Left lung (tissue), 10 donors: Measurements from ENCODE around the gene XYLT2. TPM values are rescaled to one million over a fixed set of nuclear protein-coding genes. Genes with fewer than 3 reads are reported as not detected.
A peak's percentile ranks its signal among the peaks of the same experiment; 100 is the strongest.

Experiments used
- ATAC-seq: fragments of 200-7000 bp; cut with Tn5 transposase; one replicate; pipeline ENCODE4 v1.9.1; 2020; ENCODE audit warnings: moderate library complexity
- DNase-seq, 4 donors: peaks; one replicate each; pipeline ENCODE4 v3.0.0-alpha.2; 2013 to 2020
- H3K27ac ChIP-seq, 2 donors: fragments of 200-600 bp; sonication (generic) in 1 of 2; one replicate each; pipeline versions ENCODE4 v1.5.0 to v1.8.0; 2020 to 2021
- H3K27me3 ChIP-seq, 2 donors: fragments of 200-600 bp; sonication (generic) in 1 of 2; one replicate each; pipeline versions ENCODE4 v1.5.0 to v1.8.0; 2020 to 2021
- H3K36me3 ChIP-seq, 2 donors: fragments of 200-600 bp; sonication (generic) in 1 of 2; one replicate each; pipeline versions ENCODE4 v1.5.0 to v1.8.0; 2020 to 2021
- H3K4me1 ChIP-seq, 2 donors: fragments of 200-600 bp; one replicate each; pipeline ENCODE4 v1.8.0; 2021
- H3K4me3 ChIP-seq, 2 donors: fragments of 200-600 bp; sonication (generic) in 1 of 2; one replicate each; pipeline versions ENCODE4 v1.5.0 to v1.8.0; 2020 to 2021; ENCODE audit warnings: mild to moderate bottlenecking in 1 of 2
- H3K9me3 ChIP-seq, 2 donors: fragments of 200-600 bp; sonication (generic) in 1 of 2; one replicate each; pipeline versions ENCODE4 v1.5.0 to v1.8.0; 2020 to 2021
- intact Hi-C, 2 donors: fragments of 100-400 bp; cut with DNase I; formaldehyde crosslinking; loops; one replicate each; pipeline versions ENCODE4 v1.11.2 to v1.14.2; 2022
- polyA plus RNA-seq, 6 donors: library from polyadenylated mRNA; unstranded; fragments of 120-200 nt; gene quantifications; one replicate each; pipeline ENCODE4 v1.2.1, GENCODE V29; 2013; ENCODE audit not compliant: insufficient read length in 6 of 6
- total RNA-seq, 2 donors: library from RNA; stranded (reverse); fragmentation: NEBNext Ultra II Directional; extraction: Animal tissue kit (Norgen Biotek cat#: 25700); gene quantifications; one replicate each; pipeline ENCODE4 v1.2.1, GENCODE V29; 2021
- TF ChIP-seq, protein P1 (sequence below), 2 donors: fragments of 200-600 bp; sonication (generic) in 1 of 2; IDR thresholded peaks; one replicate each; pipeline versions ENCODE4 v1.5.0 to v1.8.0; 2021; ENCODE audit warnings: antibody characterized with exemption in 2 of 2
- donor health status: DM: no; HTN: yes; CAD: no.
- donor health status: DM: no; HTN: no; CAD: no.

XYLT2 gene
- total and polyA plus RNA-seq, 8 donors, result 18.6 to 25.0 (median 21.4) TPM

DNA sequence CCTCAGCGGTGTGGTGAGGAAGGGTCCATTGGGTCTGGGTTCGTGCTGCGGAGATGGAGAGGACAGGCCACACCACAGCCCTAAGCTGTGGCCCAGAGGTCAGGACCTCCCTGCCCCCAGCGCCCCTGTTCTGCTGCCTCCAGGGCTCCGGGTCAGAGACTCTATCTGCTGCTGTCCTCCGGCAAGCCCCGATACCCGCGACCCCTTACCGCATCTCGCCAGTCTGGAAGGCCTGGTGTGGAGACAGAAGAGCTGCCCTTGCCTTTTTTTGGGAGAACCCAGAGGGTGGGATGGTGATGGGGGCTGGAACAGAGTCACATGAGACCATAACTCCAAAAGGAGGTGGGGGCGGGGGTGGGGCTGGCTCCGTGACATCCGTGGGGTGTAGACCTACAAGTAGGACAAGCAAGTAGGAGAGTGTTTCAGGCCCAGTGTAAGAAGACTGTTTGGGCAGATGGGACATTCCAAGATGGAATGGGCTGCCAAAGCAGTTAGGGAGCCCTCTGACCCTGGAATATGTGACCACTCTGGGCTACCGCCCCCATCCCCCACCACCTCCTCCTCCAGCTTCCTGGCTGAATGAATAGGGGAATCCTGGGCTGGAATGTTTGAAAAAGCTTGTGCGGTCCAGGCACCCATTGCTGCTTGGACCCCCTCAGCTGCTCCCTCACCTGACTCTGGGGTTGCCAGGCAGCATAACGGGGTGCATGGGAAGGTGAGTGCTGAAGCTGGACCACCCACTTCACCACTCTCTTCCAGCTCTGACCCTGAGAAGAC, 1.4 kb downstream of the XYLT2 start:
- Histone ChIP-seq H3K4me1 (peaks cover 15 to 34% of the 10 kb centered on the region in 2 donors), H3K27ac (no peak overlapping the region), H3K9me3 (no peaks in the 10 kb centered on the region), H3K27me3 (no peaks in the 10 kb centered on the region), H3K4me3 (peak overlapping the region; percentile 67), H3K36me3 (no peaks in the 10 kb centered on the region)
- intact Hi-C loops, result no loop called here
- ATAC-seq (no peak), DNase-seq (peak in 1 of 4 donors; percentile 33)
- TF ChIP-seq, protein P1, sequence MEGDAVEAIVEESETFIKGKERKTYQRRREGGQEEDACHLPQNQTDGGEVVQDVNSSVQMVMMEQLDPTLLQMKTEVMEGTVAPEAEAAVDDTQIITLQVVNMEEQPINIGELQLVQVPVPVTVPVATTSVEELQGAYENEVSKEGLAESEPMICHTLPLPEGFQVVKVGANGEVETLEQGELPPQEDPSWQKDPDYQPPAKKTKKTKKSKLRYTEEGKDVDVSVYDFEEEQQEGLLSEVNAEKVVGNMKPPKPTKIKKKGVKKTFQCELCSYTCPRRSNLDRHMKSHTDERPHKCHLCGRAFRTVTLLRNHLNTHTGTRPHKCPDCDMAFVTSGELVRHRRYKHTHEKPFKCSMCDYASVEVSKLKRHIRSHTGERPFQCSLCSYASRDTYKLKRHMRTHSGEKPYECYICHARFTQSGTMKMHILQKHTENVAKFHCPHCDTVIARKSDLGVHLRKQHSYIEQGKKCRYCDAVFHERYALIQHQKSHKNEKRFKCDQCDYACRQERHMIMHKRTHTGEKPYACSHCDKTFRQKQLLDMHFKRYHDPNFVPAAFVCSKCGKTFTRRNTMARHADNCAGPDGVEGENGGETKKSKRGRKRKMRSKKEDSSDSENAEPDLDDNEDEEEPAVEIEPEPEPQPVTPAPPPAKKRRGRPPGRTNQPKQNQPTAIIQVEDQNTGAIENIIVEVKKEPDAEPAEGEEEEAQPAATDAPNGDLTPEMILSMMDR (IDR thresholded peaks at IDR 0.05), result no peak

DNA sequence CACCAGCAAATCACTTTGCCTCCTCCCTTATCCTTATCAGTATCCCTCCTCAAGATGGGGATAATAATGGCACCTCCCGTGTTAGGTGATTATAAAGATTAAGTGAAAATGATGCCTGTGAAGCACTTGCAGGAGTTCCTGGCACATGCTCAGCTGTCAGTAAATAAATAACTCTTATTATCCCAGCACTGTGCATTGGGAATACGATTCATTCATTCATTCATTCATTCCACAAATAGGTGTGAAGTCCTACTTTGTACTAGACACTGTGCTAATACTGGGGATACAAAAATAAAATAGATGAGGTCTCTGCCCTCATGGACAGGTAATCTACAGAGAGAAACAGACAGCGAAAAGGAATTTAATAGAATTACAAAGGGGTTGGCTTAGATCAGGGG, 2.0 kb downstream of the XYLT2 start:
- ATAC-seq, result no peak
- Histone ChIP-seq H3K27ac (no peak overlapping the region), H3K4me1 (peaks cover 15 to 34% of the 10 kb centered on the region in 2 donors)

DNA sequence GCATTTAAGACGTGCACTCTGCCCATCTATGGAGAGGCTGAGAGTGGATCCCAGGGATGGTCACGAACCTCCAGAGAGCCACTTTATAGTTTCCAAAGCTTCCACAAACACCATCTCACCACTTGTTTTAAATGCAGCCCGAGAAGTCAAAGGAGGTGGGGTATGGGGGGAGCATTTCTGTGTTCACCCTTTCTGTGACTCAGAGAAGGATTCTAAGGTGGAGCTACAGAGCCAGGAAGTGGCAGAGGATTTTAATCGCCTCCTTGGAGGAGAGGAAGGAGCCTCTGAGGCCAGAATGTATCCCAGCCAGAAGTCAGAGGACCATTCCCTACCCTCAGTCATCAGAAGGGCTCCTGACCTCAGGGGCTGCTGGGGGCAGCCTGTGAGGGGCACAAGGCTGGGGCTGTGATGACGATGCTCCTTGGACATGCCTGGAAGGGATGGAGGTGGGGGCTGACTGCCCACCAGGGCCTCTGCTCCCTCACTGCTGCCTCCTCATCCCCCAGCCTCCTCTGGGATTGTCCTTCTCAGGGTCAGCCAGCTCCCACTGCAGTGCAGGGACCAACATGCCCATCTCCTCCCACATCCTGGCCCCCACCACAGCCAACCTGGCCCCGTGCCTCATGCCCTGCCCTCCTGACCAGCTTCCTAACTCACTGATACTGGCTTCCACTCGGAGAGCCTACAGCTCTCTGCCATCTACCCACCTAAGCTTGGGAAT, 2.8 kb downstream of the XYLT2 start:
- intact Hi-C loops, result no loop called here
- no peak overlapping the region for H3K4me3 ChIP-seq
- peaks cover 0 to 4% of the 10 kb centered on the region in 2 donors for H3K36me3 ChIP-seq
- H3K27ac ChIP-seq, result no peak overlapping the region
- TF ChIP-seq, protein P1 (IDR thresholded peaks at IDR 0.05), result no peak
- H3K27me3 ChIP-seq, result no peaks in the 10 kb centered on the region
- peak in 1 of 4 donors; percentile 8 for DNase-seq
- ATAC-seq, result no peak
- peaks cover 15 to 34% of the 10 kb centered on the region in 2 donors for H3K4me1 ChIP-seq
- H3K9me3 ChIP-seq, result no peaks in the 10 kb centered on the region

More for the DNA sequence above, 2.0 kb downstream of the XYLT2 start:
- no peaks in the 10 kb centered on the region for H3K36me3 ChIP-seq
- no peaks in the 10 kb centered on the region for H3K27me3 ChIP-seq
- intact Hi-C loops, result no loop called here
- H3K4me3 ChIP-seq, result no peak overlapping the region
- DNase-seq, result no peak
- TF ChIP-seq, protein P1 (IDR thresholded peaks at IDR 0.05), result no peak
- no peaks in the 10 kb centered on the region for H3K9me3 ChIP-seq

DNA sequence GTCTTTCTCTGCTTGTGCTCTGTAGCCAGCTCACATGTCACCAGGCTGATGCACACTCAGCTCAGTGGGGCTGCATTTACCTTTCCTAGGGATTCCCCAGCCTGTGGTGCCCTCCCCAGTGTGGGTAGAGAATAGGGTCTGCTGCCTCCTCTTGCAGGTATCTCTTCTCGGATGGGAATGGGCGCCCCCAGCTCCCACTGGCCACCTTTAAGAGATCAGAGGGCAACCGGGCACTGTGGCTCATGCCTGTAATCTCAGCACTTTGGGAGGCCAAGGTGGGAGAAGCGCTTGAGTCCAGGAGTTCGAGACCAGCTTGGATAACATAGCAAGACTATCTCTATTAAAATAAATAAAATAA, 3.3 kb downstream of the XYLT2 start:
- TF ChIP-seq, protein P1 (IDR thresholded peaks at IDR 0.05), result no peak
- Histone ChIP-seq H3K27me3 (no peaks in the 10 kb centered on the region), H3K4me1 (peaks cover 15 to 34% of the 10 kb centered on the region in 2 donors), H3K36me3 (peaks cover 0 to 9% of the 10 kb centered on the region in 2 donors), H3K27ac (no peak overlapping the region), H3K4me3 (no peak overlapping the region), H3K9me3 (no peaks in the 10 kb centered on the region)
- no peak for ATAC-seq
- intact Hi-C loops, result no loop called here
- DNase-seq, result peak in 1 of 4 donors; percentile 13

DNA sequence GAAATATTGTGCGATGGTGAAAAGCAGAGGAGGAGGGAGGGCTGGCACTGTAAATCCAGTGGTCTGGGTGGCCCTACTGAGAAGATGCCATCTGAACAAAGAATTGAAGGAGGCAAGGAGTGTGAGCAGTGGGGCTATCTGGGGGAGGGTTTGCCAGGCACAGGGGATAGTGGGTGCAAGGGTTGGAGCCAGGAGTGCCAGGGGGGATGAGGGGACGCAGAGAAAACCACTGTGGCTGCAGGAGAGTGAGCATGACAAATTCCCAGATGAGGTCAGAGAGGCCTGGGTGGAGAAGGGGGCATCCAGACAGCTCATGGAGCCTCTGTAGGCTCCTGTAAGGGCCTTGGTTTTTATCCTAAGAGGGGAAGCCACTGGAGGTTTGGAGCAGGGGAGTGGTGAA, 4.8 kb downstream of the XYLT2 start:
- intact Hi-C loops, result no loop called here
- no peak for ATAC-seq
- Histone ChIP-seq H3K36me3 (peaks cover 0 to 24% of the 10 kb centered on the region in 2 donors), H3K27ac (no peak overlapping the region), H3K27me3 (no peaks in the 10 kb centered on the region), H3K4me3 (no peak overlapping the region), H3K4me1 (peaks cover 8 to 22% of the 10 kb centered on the region in 2 donors), H3K9me3 (no peaks in the 10 kb centered on the region)
- DNase-seq, result peak in 1 of 4 donors; percentile 16
- TF ChIP-seq, protein P1 (IDR thresholded peaks at IDR 0.05), result no peak
